Measurements from ENCODE around the gene FAM227B.

- TF ChIP-seq SP1 (IDR thresholded peaks at IDR 0.05) (no peak), ELF4 (IDR thresholded peaks at IDR 0.05) (no peak), FOXA1 (IDR thresholded peaks at IDR 0.05) (no peak), ARNT (IDR thresholded peaks at IDR 0.05) (no peak), FOXK2 (IDR thresholded peaks at IDR 0.05) (no peak), FOXM1 (IDR thresholded peaks at IDR 0.05; ENCODE audit: borderline replicate concordance) (no peak), HDGF (IDR thresholded peaks at IDR 0.05; ENCODE audit: borderline replicate concordance) (no peak), TARDBP (IDR thresholded peaks at IDR 0.05) (no peak), NFRKB (IDR thresholded peaks at IDR 0.05) (no peak), PKNOX1 (IDR thresholded peaks at IDR 0.05) (no peak)
Observed at GRCh38 chr15:49387471-49387870, 233.1 kb downstream of the FAM227B start.
